ENCODE results near the gene COX7A2.

Gene COX7A2

DNA sequence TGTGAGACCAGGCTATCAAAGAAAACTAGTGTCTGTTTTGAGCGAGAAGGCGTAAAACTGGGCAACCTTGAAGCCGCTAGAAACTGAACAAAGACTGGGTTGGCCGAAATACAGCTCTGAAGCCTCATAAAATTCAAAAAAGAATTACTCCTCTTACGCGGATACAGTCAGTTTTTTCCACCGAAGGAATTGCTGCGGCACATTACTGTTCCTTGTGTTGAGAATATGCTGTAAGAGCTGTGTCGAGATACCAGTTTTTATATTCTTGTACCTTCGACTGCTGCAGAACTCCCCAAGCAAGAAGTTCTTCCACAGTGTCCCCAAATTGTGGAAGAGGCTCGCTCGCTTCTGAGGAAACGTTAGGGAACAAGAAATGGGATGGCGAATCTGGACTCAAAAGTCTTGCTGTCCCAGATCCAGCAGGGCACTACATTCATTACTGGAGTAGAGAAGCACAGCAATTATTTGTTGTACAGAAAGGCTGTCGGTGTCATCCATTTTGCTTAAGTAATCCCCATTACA is 523 bp upstream of the COX7A2 start:
- peak overlapping the region; percentile 62 to 64 for H3K4me3 ChIP-seq
- H3K4me1 ChIP-seq: peaks cover 0 to 31% (median 11%) of the 10 kb centered on the region in 4 donors
- peaks cover 8 to 11% (median 10%) of the 10 kb centered on the region in 3 donors for H3K36me3 ChIP-seq
- peak overlapping the region; percentile 83 to 86 for H3K27ac ChIP-seq
- H3K27me3 ChIP-seq: no peaks in the 10 kb centered on the region
- no peaks in the 10 kb centered on the region for H3K9me3 ChIP-seq
- intact Hi-C loops (cut with DNase I; ENCODE audit: low total_unique reads): no loop called here
- no peak for DNase-seq
- TF ChIP-seq, protein P1, sequence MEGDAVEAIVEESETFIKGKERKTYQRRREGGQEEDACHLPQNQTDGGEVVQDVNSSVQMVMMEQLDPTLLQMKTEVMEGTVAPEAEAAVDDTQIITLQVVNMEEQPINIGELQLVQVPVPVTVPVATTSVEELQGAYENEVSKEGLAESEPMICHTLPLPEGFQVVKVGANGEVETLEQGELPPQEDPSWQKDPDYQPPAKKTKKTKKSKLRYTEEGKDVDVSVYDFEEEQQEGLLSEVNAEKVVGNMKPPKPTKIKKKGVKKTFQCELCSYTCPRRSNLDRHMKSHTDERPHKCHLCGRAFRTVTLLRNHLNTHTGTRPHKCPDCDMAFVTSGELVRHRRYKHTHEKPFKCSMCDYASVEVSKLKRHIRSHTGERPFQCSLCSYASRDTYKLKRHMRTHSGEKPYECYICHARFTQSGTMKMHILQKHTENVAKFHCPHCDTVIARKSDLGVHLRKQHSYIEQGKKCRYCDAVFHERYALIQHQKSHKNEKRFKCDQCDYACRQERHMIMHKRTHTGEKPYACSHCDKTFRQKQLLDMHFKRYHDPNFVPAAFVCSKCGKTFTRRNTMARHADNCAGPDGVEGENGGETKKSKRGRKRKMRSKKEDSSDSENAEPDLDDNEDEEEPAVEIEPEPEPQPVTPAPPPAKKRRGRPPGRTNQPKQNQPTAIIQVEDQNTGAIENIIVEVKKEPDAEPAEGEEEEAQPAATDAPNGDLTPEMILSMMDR (IDR thresholded peaks at IDR 0.05): no peak

DNA sequence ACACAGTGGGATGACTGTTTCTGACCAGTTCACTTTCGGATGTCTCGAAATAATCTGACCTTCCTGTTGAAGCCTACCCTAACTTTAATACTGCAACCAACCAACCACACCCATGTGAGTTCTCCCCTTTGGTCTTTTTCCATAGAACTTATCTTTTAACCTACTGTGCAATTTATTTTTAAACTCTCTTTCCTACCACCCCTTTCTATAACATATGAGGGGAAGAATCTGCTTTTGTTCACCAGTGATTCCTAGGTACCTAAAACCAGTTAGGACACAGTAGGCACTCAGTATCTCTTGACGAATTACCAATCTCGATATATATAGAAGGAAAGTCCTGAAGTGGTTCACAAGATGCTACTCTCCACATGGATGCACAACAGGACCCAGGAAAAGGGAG is 7.0 kb downstream of the COX7A2 start:
- Histone ChIP-seq H3K27me3 (no peaks in the 10 kb centered on the region), H3K4me3 (no peak overlapping the region), H3K27ac (no peak overlapping the region), H3K9me3 (no peaks in the 10 kb centered on the region), H3K36me3 (peaks cover 32 to 41% (median 35%) of the 10 kb centered on the region in 3 donors), H3K4me1 (peaks cover 0 to 34% (median 11%) of the 10 kb centered on the region in 4 donors)
- TF ChIP-seq, protein P1 (IDR thresholded peaks at IDR 0.05): no peak
- DNase-seq: no peak
- intact Hi-C loops (cut with DNase I; ENCODE audit: low total_unique reads): no loop called here

DNA sequence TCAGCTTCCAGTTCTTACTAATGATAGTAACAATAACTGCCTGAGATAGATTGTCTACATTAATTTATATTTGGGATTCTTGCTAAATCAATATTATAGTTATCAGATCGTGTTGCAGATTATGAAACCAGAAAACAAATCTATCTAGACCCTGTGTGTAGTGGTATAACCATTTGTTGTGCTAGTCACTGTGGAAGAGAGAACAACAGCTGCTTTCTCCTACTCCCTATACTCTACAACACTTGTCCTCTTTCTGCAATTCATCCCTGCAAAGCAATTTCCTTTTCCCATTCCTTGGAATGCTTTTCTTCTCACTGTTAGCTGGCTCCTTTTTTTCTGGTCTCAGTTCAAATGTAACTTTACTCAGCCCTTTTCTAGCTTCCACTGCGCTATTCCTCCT is 8.3 kb downstream of the COX7A2 start:
- no peaks in the 10 kb centered on the region for H3K27me3 ChIP-seq
- peaks cover 32 to 41% (median 35%) of the 10 kb centered on the region in 3 donors for H3K36me3 ChIP-seq
- no peak for DNase-seq
- H3K9me3 ChIP-seq: no peaks in the 10 kb centered on the region
- TF ChIP-seq, protein P1 (IDR thresholded peaks at IDR 0.05): no peak
- no peak overlapping the region for H3K4me3 ChIP-seq
- intact Hi-C loops (cut with DNase I; ENCODE audit: low total_unique reads): no loop called here
- H3K27ac ChIP-seq: peak overlapping the region in 1 of 2 donors; percentile 40
- peaks cover 0 to 23% (median 5%) of the 10 kb centered on the region in 4 donors for H3K4me1 ChIP-seq

DNA sequence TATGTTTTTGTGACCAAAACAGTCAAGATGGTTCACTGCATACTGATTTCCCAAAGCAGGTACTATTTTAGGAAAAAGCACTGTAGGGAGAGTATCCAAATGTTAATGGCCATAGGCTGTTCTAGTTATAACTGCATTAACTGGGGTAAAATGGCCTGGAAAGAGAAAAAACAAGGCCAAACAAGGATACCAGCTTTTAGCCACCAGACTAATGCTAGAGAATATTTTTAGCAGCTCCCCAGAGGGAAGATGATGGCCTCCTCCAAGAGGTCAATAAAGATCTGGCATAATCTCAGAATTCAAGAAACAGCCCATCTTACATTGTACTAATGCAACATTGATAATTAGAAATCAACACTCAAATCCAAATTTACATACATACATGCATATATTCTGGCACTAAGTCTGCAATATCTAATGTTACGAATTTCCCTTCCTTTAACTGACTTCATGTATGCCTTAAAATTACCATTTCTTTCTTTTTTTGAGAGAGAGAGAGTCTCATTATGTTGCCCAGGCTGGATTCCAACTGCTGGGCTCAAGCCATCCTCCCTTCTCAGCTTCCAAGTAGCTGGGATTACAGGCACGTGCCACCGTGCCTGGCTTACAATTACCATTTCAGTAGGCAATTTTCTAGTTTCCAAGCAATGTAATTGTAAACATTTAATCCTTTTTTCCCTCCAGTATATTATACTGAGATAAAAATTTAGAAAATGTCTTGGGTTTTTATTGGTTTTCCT is 9.3 kb downstream of the COX7A2 start:
- no peaks in the 10 kb centered on the region for H3K9me3 ChIP-seq
- TF ChIP-seq, protein P1 (IDR thresholded peaks at IDR 0.05): no peak
- H3K4me3 ChIP-seq: no peak overlapping the region
- intact Hi-C loops (cut with DNase I; ENCODE audit: low total_unique reads): no loop called here
- H3K27ac ChIP-seq: peak overlapping the region; percentile 34 to 40
- H3K36me3 ChIP-seq: peaks cover 26 to 32% (median 27%) of the 10 kb centered on the region in 3 donors
- peak in 1 of 2 donors; percentile 34 for DNase-seq
- H3K27me3 ChIP-seq: no peaks in the 10 kb centered on the region
- H3K4me1 ChIP-seq: peaks cover 0 to 23% (median 5%) of the 10 kb centered on the region in 4 donors

DNA sequence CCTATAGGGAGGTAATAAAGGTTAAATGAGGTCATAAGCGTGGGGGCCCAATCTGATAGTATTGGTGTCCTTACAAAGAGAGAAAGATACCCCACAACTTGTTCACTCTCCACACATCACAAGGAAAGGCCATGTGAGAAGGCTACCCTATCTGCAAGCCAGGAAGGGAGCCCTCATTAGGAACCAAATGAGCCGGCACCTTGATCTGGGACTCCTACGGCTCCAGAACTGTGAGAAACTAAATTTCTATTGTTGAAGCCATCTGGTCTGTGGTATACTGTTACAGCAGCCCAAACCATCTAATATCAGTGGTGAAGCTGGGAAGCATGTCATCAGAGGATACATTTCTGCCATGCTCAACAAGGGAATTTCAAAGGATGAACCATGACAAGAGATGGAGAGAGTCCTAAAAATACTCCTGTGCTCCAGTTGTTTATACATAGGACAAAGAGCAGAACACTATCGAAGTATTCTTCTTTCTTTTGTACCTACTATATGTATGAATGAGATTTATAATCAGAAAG is 10.4 kb downstream of the COX7A2 start:
- TF ChIP-seq, protein P1 (IDR thresholded peaks at IDR 0.05): no peak
- no peaks in the 10 kb centered on the region for H3K9me3 ChIP-seq
- peaks cover 17 to 24% (median 20%) of the 10 kb centered on the region in 3 donors for H3K36me3 ChIP-seq
- H3K27me3 ChIP-seq: no peaks in the 10 kb centered on the region
- peaks cover 0 to 23% (median 5%) of the 10 kb centered on the region in 4 donors for H3K4me1 ChIP-seq
- peak overlapping the region in 1 of 2 donors; percentile 34 for H3K27ac ChIP-seq
- H3K4me3 ChIP-seq: no peak overlapping the region
- no peak for DNase-seq
- intact Hi-C loops (cut with DNase I; ENCODE audit: low total_unique reads): no loop called here
